HG03103 (cell line): ENCODE results near the gene C3.
"Not testable (repeated sequence)": the region's sequence is repeated elsewhere in the genome, so short reads cannot be mapped to it uniquely, and the experiment has no call there.

ENCODE experiments used
- ATAC-seq: cut with Tn5 transposase; IDR thresholded peaks from one replicate; pipeline ENCODE4 v1.9.1; 2021; ENCODE audit warnings: low read depth; ENCODE audit not compliant: unreplicated experiment

Gene C3

DNA sequence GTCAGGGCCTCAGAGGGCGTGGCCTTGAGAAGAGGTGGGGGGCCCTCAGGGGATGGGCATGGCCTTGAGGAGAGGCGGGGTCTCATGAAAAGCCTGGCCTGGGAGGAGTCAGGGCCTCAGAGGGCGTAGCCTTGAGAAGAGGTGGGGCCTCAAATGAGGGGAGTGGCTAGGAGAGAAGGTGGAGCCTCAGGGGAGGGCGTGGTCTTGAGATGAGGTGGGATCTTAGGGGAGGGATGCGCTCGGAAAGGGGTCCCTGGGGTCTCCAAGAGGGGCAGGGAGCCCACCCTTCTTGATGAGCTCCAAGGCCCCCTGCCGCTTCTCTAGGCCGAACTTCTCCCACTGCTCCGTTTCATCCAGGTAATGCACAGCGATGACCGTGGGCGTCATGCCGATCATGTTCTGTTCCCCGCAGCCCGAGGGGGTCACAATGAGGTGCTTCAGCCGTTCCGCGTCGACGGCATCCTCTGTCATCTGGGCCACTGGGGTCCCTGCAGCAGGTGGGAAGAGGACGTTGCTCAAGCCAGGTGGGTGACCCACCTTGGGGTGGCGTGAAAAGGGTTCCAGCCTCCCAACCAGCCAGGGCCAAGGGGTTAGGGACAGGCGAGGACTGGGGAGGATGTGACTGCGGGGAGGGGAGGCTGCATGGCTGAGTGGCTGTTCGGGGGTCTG lies 26.2 kb downstream of the C3 start:
- no peak for ATAC-seq

- ATAC-seq: no peak
Observed at GRCh38 chr19:6693681-6694080, 26.8 kb downstream of the C3 start.

DNA sequence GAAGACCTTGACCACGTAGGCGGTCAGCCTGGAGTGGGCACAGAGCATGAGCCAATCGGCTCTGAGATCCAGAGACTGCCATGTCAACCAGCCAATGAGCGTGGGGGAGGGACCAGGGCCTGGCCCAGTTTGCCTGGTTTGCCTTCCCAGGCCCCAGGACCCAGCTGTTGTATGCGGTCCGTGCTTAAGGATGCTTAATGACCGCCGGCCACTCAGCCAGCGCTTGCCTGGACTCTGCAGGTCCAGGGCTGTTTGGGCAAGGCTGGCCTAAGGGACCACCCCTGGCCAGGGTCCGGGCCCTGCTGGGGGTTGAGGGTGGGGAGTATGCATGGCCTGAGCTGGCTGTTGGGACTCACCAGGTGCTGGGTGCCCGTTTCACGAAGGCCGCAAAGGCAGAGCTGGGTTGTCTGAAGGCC lies 27.4 kb downstream of the C3 start:
- no peak for ATAC-seq

GRCh38 chr19:6692027-6692426 lies 28.4 kb downstream of the C3 start:
- ATAC-seq: no peak

GRCh38 chr19:6691342-6691741 lies 29.1 kb downstream of the C3 start:
- no peak for ATAC-seq

- ATAC-seq: no peak
Observed at GRCh38 chr19:6690160-6690885, 30.1 kb downstream of the C3 start.

- ATAC-seq: no peak
Observed at GRCh38 chr19:6687114-6687513, 33.3 kb downstream of the C3 start.

DNA sequence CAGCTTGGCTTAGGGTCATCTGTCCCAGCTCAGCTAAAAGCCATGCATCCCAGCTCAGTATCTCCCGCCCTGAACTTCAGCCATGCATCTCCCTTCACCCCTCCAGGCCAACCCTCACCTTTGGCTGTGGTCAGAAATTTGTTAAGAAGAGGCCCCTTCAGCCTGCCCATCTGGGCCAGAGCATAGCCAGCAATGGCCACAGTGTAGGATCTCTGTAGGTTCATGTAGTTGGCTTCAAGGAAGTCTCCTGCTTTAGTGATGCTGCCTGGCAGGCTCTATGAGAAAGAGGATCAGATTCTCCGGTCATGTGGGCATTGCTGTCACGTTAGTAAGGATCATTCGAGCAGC lies 33.8 kb downstream of the C3 start:
- ATAC-seq: no peak

DNA sequence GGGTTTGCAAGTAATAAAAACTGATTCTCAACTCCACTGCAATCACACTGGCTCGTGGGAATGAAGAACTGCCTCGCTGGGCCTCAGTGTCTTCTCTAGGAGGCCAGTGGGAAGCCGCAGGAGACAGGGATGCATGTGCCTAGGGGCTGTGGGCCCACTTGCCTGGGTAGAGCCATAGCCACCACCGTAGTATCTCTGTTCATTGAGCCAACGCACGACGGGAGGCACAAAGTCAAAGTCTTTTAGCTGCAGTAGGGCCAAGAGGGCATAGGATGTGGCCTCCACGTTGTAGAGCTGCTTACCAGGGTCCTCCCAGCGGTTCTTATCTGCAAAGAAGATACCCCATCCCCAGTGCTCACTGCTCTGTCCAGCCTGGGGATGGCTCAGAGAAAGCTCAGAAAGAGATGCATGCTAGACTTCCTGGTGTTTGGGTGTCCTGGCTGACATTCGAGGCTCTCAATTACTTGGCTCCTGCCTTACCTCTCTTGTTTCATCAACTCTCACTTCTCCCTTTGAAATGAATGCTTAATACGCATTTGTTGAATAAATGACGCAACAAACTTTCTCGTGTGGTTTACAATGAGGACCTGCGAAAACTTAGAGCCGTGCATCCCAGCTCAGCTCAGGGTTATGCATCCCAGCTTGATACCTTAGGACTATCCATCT lies 34.4 kb downstream of the C3 start:
- no peak for ATAC-seq

DNA sequence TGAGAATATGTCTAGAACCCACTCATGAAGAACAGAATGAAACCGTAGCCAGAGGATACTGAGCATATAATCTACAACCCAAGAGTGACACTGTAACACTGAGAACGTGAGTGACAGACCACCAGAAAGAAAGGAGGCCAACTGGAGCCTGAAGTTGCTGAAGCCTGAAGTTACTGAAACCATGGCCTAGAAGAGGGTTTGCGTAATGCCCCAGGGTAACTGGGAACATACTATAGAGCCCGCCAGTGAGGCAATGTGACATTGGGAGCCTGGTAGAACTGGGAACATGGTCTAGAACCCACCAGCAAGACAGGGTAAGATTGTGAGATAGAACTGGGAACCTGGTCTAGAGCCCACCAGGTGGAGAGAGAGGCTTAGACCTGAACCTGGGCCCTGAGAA lies 35.0 kb downstream of the C3 start:
- no peak for ATAC-seq

GRCh38 chr19:6683971-6684370 lies 36.5 kb downstream of the C3 start:
- ATAC-seq: no peak

DNA sequence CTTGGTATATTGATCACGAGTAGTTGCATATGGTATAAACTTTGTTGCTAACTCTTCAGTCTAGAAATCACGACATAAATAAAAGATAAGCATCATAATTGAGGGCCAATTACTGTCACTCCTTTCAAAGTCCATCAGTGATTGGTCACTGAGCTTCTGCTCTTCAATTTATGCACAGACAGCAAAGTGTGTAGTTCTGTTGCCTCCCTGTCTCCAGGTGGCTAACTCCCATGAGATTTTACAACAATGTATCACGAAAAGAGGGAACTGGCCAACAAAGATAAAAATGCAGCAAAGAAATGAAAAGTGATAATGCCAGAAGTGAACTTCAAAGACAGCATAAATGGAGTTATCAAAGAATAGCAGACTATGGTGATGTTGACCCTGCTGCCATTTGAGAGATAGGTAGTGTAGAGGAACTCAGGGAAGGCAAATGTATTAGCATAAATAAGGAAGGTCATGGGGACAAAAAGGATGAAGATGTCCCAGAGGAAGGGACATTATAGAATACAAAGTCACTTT lies 37.8 kb downstream of the C3 start:
- no peak for ATAC-seq

- no peak for ATAC-seq
Observed at GRCh38 chr19:6680141-6680540, 40.3 kb downstream of the C3 start.

GRCh38 chr19:6679139-6679538 lies 41.3 kb downstream of the C3 start:
- ATAC-seq: no peak

DNA sequence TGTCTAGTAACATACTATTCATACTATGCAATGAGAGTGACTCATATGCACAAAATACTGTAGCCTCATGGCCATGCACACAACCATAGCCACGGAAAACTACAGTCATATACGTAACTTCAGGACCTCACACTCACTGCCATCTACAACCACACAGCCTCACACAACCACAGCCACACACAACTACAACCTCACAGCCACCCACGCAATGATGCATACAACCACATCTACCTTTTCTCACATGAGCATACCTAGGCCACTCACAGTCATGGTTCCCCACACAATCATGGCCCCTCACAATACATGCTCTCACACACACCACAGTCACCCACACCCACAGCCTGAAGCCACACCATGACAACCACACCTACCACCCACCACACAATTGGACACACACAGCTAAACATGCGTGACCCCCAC lies 41.8 kb downstream of the C3 start:
- no peak for ATAC-seq

- ATAC-seq: no peak
Observed at GRCh38 chr19:6677883-6678689, 42.4 kb downstream of the C3 start.

GRCh38 chr19:6677495-6677882 lies 43.0 kb downstream of the C3 start:
- ATAC-seq: no peak

DNA sequence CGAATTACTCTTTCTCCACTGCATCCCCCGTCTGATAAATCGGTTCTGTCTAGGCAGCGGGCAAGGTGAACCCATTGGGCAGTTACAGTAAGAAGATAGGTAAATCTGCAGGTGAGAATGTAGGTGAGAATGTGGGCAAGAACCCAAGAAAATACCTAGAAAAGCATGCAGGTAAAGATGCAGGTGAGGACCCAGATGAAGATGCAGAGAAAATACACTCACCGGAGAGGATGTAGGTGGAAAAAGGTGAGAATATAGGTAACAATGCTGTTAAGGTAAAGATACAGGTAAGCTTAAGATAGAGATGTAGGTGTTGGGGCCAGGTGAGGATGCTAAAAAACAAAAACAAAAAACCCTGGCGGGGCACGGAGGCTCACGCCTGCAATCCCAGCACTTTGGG lies 44.2 kb downstream of the C3 start:
- no peak for ATAC-seq

DNA sequence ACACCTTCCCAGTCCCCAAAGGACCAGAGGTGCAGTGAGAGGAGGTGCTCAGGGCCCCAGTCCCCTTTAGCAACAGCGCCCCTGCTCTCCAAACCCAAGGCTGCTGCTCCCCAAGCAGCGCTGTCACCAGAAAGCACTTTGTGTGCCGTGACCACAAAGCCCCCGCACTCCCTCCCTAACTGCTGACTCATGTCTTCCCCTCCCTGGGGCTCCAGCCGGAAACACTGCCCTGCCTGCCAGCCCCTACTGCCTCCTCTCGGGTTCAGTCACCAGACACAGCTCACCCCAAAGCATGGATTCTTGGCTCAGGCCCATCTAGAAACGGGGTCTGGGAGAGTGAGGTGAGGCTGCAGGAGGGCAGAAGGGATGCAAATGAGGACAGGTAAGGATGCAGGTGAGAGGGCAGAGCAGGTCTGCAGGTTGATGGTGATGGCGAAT lies 45.6 kb downstream of the C3 start:
- no peak for ATAC-seq

DNA sequence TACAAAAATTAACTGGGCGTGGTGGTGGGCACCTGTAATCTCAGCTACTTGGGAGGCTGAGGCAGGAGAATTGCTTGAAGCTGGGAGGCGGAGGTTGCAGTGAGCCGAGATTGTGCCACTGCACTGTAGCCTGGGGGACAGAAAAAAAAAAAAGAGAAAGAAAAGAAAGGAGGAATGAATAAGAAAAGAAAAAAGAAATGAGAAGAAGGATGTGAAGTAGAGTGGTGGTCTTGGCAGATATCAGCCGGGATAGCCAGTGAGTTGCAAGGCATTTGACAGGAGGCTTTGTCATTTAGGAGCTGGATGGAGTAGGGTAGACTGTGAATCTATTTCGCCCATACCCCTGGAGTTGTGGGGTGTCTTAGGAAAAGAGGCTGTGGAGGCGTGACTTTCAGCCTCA lies 46.0 kb downstream of the C3 start:
- not testable (repeated sequence) for ATAC-seq
